Stimulated activated CD4-positive, alpha-beta T cell treated with anti-CD3 and anti-CD28 coated beads, TNF-alpha, amount 100 ng/mL, for 1 hour (primary cell): Measurements from ENCODE around the gene XIRP2.

Source experiments
- DNase-seq, 3 donors: peaks; one replicate each; pipeline ENCODE4 v3.0.0-alpha.2; 2020; ENCODE audit warnings: low read depth in 3 of 3, low spot score in 1 of 3

Gene XIRP2

GRCh38 chr2:166926657-166927056 is 38.4 kb downstream of the XIRP2 start:
- DNase-seq: no peak

GRCh38 chr2:166932032-166932431 is 43.8 kb downstream of the XIRP2 start:
- no peak for DNase-seq

- DNase-seq: no peak
Observed at GRCh38 chr2:166934817-166935216, 46.5 kb downstream of the XIRP2 start.

GRCh38 chr2:166942377-166942776 is 54.1 kb downstream of the XIRP2 start:
- no peak for DNase-seq

GRCh38 chr2:166944909-166945308 is 56.6 kb downstream of the XIRP2 start:
- no peak for DNase-seq

- DNase-seq: no peak
Observed at GRCh38 chr2:166957686-166958085, 69.4 kb downstream of the XIRP2 start.

GRCh38 chr2:166958986-166959481 is 70.8 kb downstream of the XIRP2 start:
- DNase-seq: no peak

- DNase-seq: no peak
Observed at GRCh38 chr2:166959556-166959955, 71.3 kb downstream of the XIRP2 start.

GRCh38 chr2:166960702-166961270 is 72.5 kb downstream of the XIRP2 start:
- no peak for DNase-seq

- no peak for DNase-seq
Observed at GRCh38 chr2:166961933-166962332, 73.7 kb downstream of the XIRP2 start.

GRCh38 chr2:166969486-166969885 is 81.2 kb downstream of the XIRP2 start:
- DNase-seq: no peak

GRCh38 chr2:166972002-166972401 is 83.7 kb downstream of the XIRP2 start:
- DNase-seq: no peak

GRCh38 chr2:166972418-166972817 is 84.1 kb downstream of the XIRP2 start:
- DNase-seq: no peak

- DNase-seq: no peak
Observed at GRCh38 chr2:166984188-166984587, 95.9 kb downstream of the XIRP2 start.

- DNase-seq: no peak
Observed at GRCh38 chr2:166984797-166985196, 96.5 kb downstream of the XIRP2 start.

GRCh38 chr2:166994588-166995336 is 106.5 kb downstream of the XIRP2 start:
- no peak for DNase-seq

- DNase-seq: no peak
Observed at GRCh38 chr2:166996465-166996864, 108.2 kb downstream of the XIRP2 start.

GRCh38 chr2:167001165-167001564 is 112.9 kb downstream of the XIRP2 start:
- no peak for DNase-seq

- DNase-seq: no peak
Observed at GRCh38 chr2:167005096-167005495, 116.8 kb downstream of the XIRP2 start.

GRCh38 chr2:167013227-167013626 is 124.9 kb downstream of the XIRP2 start:
- no peak for DNase-seq

GRCh38 chr2:167015806-167016205 is 127.5 kb downstream of the XIRP2 start:
- no peak for DNase-seq

GRCh38 chr2:167017021-167017420 is 128.7 kb downstream of the XIRP2 start:
- DNase-seq: no peak

- DNase-seq: no peak
Observed at GRCh38 chr2:167018590-167018989, 130.3 kb downstream of the XIRP2 start.
